Spinal cord (tissue), 10 donors: ENCODE results near the gene MYOT. TPM values are rescaled to one million over a fixed set of nuclear protein-coding genes. Genes with fewer than 3 reads are reported as not detected.

Source experiments
- DNase-seq, 6 donors: peaks; one replicate each; pipeline versions ENCODE4 v3.0.0 to v3.0.0-alpha.2; 2013 to 2015; ENCODE audit warnings: low spot score in 6 of 6, low read depth in 4 of 6
- H3K27ac ChIP-seq: one replicate; pipeline ENCODE4 v1.5.1; 2013; ENCODE audit warnings: low read depth, low read length, control low read depth
- H3K27me3 ChIP-seq: one replicate; pipeline ENCODE4 v1.6.1; 2013; ENCODE audit warnings: low read length; ENCODE audit not compliant: control insufficient read depth, insufficient read depth
- H3K36me3 ChIP-seq: one replicate; pipeline ENCODE4 v1.6.1; 2013; ENCODE audit warnings: low read length; ENCODE audit not compliant: control insufficient read depth, insufficient read depth
- H3K4me1 ChIP-seq: one replicate; pipeline ENCODE4 v1.6.1; 2013; ENCODE audit warnings: low read length; ENCODE audit not compliant: control insufficient read depth, insufficient read depth
- H3K4me3 ChIP-seq: one replicate; pipeline ENCODE4 v1.5.1; 2013; ENCODE audit warnings: low read depth, low read length, control low read depth
- H3K9me3 ChIP-seq: one replicate; pipeline ENCODE4 v1.6.1; 2013; ENCODE audit warnings: low read length; ENCODE audit not compliant: control insufficient read depth, insufficient read depth
- WGBS: methylation state at CpG from one replicate; pipeline ENCODE4 v1.1.5; 2013; ENCODE audit warnings: missing lambda C conversion rate; ENCODE audit not compliant: insufficient coverage; 5-methylcytosine and 5-hydroxymethylcytosine counted together
- polyA plus RNA-seq, 2 donors: library from polyadenylated mRNA; unstranded; fragments of 120-200 nt; gene quantifications; one replicate each; pipeline ENCODE4 v1.2.1, GENCODE V29; 2013; ENCODE audit not compliant: insufficient read length in 2 of 2
- total RNA-seq, 2 donors: library from RNA; depleted of rRNA in 1 of 2; stranded (reverse); fragments of 120-200 nt in 1 of 2; fragments of >200 nt in 1 of 2; gene quantifications; one replicate each; pipeline versions ENCODE4 v1.2.3 to v1.2.4, GENCODE V29; 2013 to 2014
- donor health status: healthy.

MYOT gene
- total and polyA plus RNA-seq, 4 donors: 3.0 to 8.3 (median 5.9) TPM

- DNase-seq: no peak
- no peaks in the 10 kb centered on the region for H3K4me1 ChIP-seq
- H3K36me3 ChIP-seq: no peaks in the 10 kb centered on the region
- WGBS: 72% methylated on average over 4 of the region's 4 CpGs
- no peaks in the 10 kb centered on the region for H3K27me3 ChIP-seq
- no peak overlapping the region for H3K27ac ChIP-seq
- no peaks in the 10 kb centered on the region for H3K9me3 ChIP-seq
- H3K4me3 ChIP-seq: no peak overlapping the region
Measured at GRCh38 chr5:137923856-137924255, 56.2 kb downstream of the MYOT start.

GRCh38 chr5:137932800-137933199, 65.1 kb downstream of the MYOT start:
- no peaks in the 10 kb centered on the region for H3K4me1 ChIP-seq
- DNase-seq: no peak
- H3K4me3 ChIP-seq: no peak overlapping the region
- H3K36me3 ChIP-seq: no peaks in the 10 kb centered on the region
- no peaks in the 10 kb centered on the region for H3K9me3 ChIP-seq
- 100% methylated on average over 1 of the region's 3 CpGs for WGBS
- no peak overlapping the region for H3K27ac ChIP-seq
- H3K27me3 ChIP-seq: no peaks in the 10 kb centered on the region

GRCh38 chr5:137933491-137933911, 65.8 kb downstream of the MYOT start:
- Histone ChIP-seq H3K27ac (no peak overlapping the region), H3K4me1 (no peaks in the 10 kb centered on the region), H3K36me3 (no peaks in the 10 kb centered on the region), H3K4me3 (no peak overlapping the region), H3K27me3 (no peaks in the 10 kb centered on the region), H3K9me3 (no peaks in the 10 kb centered on the region)
- DNase-seq: peak in 3 of 6 donors; percentile 7 to 48 (median 44)
- 0% methylated on average over 1 of the region's 3 CpGs for WGBS

GRCh38 chr5:137935190-137935589, 67.5 kb downstream of the MYOT start:
- Histone ChIP-seq H3K4me1 (no peaks in the 10 kb centered on the region), H3K4me3 (no peak overlapping the region), H3K27ac (no peak overlapping the region), H3K36me3 (peaks cover 8% of the 10 kb centered on the region), H3K9me3 (no peaks in the 10 kb centered on the region), H3K27me3 (no peaks in the 10 kb centered on the region)
- no peak for DNase-seq
- WGBS: no CpG with 5 or more reads among the region's 1 CpG

GRCh38 chr5:137935694-137936093, 68.0 kb downstream of the MYOT start:
- Histone ChIP-seq H3K4me3 (no peak overlapping the region), H3K9me3 (no peaks in the 10 kb centered on the region), H3K27ac (no peak overlapping the region), H3K36me3 (peaks cover 10% of the 10 kb centered on the region), H3K4me1 (no peaks in the 10 kb centered on the region), H3K27me3 (no peaks in the 10 kb centered on the region)
- DNase-seq: no peak
- no CpG with 5 or more reads among the region's 3 CpGs for WGBS

Other genes with a start within 250 kb of the MYOT start
- 10 to 100 TPM; 10.6 to 12.5 TPM for gene KLHL3, start 131.8 kb upstream of the MYOT start, total RNA-seq
- gene KLHL3, start 131.8 kb upstream of the MYOT start, polyA plus RNA-seq: 10 to 100 TPM in 1 of 2 donors, 1 to 10 TPM in 1; 8.9 to 12.6 TPM
- gene HNRNPA0, start 113.5 kb upstream of the MYOT start, total RNA-seq: 10 to 100 TPM; 15.0 to 24.5 TPM
- gene HNRNPA0, start 113.5 kb upstream of the MYOT start, polyA plus RNA-seq: 10 to 100 TPM; 62.5 to 69.4 TPM
- gene PKD2L2, start 21.6 kb downstream of the MYOT start, total RNA-seq: not detected
- gene PKD2L2, start 21.6 kb downstream of the MYOT start, polyA plus RNA-seq: under 1 TPM; 0.21 to 0.63 TPM
- 10 to 100 TPM; 39.5 to 92.9 TPM for gene FAM13B, start 165.2 kb downstream of the MYOT start, total RNA-seq
- 10 to 100 TPM; 65.2 to 79.0 TPM for gene FAM13B, start 165.2 kb downstream of the MYOT start, polyA plus RNA-seq
- not detected for gene WNT8A, start 216.2 kb downstream of the MYOT start, total RNA-seq
- under 1 TPM; 0.22 to 0.30 TPM for gene WNT8A, start 216.2 kb downstream of the MYOT start, polyA plus RNA-seq